WTC11 (cell line): Measurements from ENCODE around the gene HDAC8. TPM values are rescaled to one million over a fixed set of nuclear protein-coding genes. Genes with fewer than 3 reads are reported as not detected.

Source experiments
- ATAC-seq: fragments of 200-7000 bp; cut with Tn5 transposase; 2 replicates; pipeline ENCODE4 v1.10.0; 2021; ENCODE audit warnings: mild to moderate bottlenecking, moderate library complexity
- CTCF ChIA-PET: fragments of 300-600 bp; sonication (Branson Sonifier 250); formaldehyde crosslinking; loops from one replicate; lab custom pipeline; 2021; ENCODE audit warnings: antibody characterized with exemption; lab: Charles Lee
- POLR2A ChIA-PET: fragments of 350-600 bp; sonication (Branson Sonifier 250); formaldehyde crosslinking; loops from one replicate; lab custom pipeline; 2021; ENCODE audit warnings: antibody characterized with exemption; lab: Charles Lee
- DNase-seq: peaks from one replicate; pipeline ENCODE4 v3.0.0; 2021; ENCODE audit warnings: low spot score
- H3K27ac Mint-ChIP-seq: 2 replicates; pipeline ENCODE4 v1.8.0; 2021; ENCODE audit warnings: mixed read lengths
- H3K27me3 Mint-ChIP-seq: 2 replicates; pipeline ENCODE4 v1.8.0; 2021; ENCODE audit warnings: low read depth, mild to moderate bottlenecking, moderate library complexity, mixed read lengths
- H3K36me3 Mint-ChIP-seq: 2 replicates; pipeline ENCODE4 v1.8.0; 2021; ENCODE audit warnings: mixed read lengths
- H3K4me1 Mint-ChIP-seq: 2 replicates; pipeline ENCODE4 v1.8.0; 2022; ENCODE audit warnings: mixed read lengths
- H3K4me3 Mint-ChIP-seq: 2 replicates; pipeline ENCODE4 v1.8.0; 2021; ENCODE audit warnings: mild to moderate bottlenecking, moderate library complexity, mixed read lengths
- H3K9me3 Mint-ChIP-seq: 2 replicates; pipeline ENCODE4 v1.8.0; 2021; ENCODE audit warnings: mixed read lengths
- ATF1 ChIP-seq: sonication (generic); formaldehyde crosslinking; IDR thresholded peaks from 2 replicates; pipeline ENCODE4 v1.8.1; 2023; ENCODE audit warnings: mild to moderate bottlenecking, moderate library complexity, missing genetic modification reagents
- CREB1 ChIP-seq: sonication (generic); formaldehyde crosslinking; IDR thresholded peaks from 2 replicates; pipeline ENCODE4 v1.8.0; 2023; ENCODE audit warnings: mild to moderate bottlenecking, missing genetic modification reagents
- E2F1 ChIP-seq: sonication (generic); formaldehyde crosslinking; IDR thresholded peaks from 2 replicates; pipeline ENCODE4 v1.8.0; 2022; ENCODE audit warnings: mild to moderate bottlenecking, missing genetic modification reagents
- FOXJ3 ChIP-seq: sonication (generic); formaldehyde crosslinking; IDR thresholded peaks from 2 replicates; pipeline ENCODE4 v1.9.0; 2021; ENCODE audit warnings: missing genetic modification reagents, mild to moderate bottlenecking, borderline replicate concordance
- GABPB1 ChIP-seq: sonication (generic); formaldehyde crosslinking; IDR thresholded peaks from 2 replicates; pipeline ENCODE4 v1.8.1; 2023; ENCODE audit warnings: mild to moderate bottlenecking, missing genetic modification reagents
- HMGA2 ChIP-seq: fragments of 250-450 bp; sonication (Bioruptor Pico); IDR thresholded peaks from 2 replicates; pipeline ENCODE4 v1.4.0; 2021; ENCODE audit warnings: mild to moderate bottlenecking, moderate library complexity
- IRF2 ChIP-seq: sonication (generic); formaldehyde crosslinking; IDR thresholded peaks from 2 replicates; pipeline ENCODE4 v1.8.0; 2022; ENCODE audit warnings: low read depth, missing genetic modification reagents, borderline replicate concordance
- JUN ChIP-seq: sonication (generic); formaldehyde crosslinking; IDR thresholded peaks from 2 replicates; pipeline ENCODE4 v1.8.0; 2023; ENCODE audit warnings: mild to moderate bottlenecking, missing genetic modification reagents
- OVOL2 ChIP-seq: fragments of 250-450 bp; sonication (Bioruptor Pico); IDR thresholded peaks from 2 replicates; pipeline ENCODE4 v1.9.0; 2021; ENCODE audit warnings: mild to moderate bottlenecking, borderline replicate concordance
- RELA ChIP-seq: sonication (generic); formaldehyde crosslinking; IDR thresholded peaks from 2 replicates; pipeline ENCODE4 v1.8.1; 2022; ENCODE audit warnings: missing genetic modification reagents, mild to moderate bottlenecking, borderline replicate concordance
- RORB ChIP-seq: fragments of 250-450 bp; sonication (Bioruptor Pico); IDR thresholded peaks from 2 replicates; pipeline ENCODE4 v1.9.0; 2021; ENCODE audit warnings: mild to moderate bottlenecking
- TCF7 ChIP-seq: sonication (generic); formaldehyde crosslinking; IDR thresholded peaks from 2 replicates; pipeline ENCODE4 v1.8.0; 2022; ENCODE audit warnings: mild to moderate bottlenecking, low read depth, missing genetic modification reagents, moderate library complexity
- ZBTB21 ChIP-seq: sonication (generic); formaldehyde crosslinking; IDR thresholded peaks from 2 replicates; pipeline ENCODE4 v1.8.1; 2023; ENCODE audit warnings: mild to moderate bottlenecking, missing genetic modification reagents, borderline replicate concordance
- ZNF121 ChIP-seq: sonication (generic); formaldehyde crosslinking; IDR thresholded peaks from 2 replicates; pipeline ENCODE4 v1.8.0; 2023; ENCODE audit warnings: missing genetic modification reagents
- ZNF219 ChIP-seq: sonication (generic); formaldehyde crosslinking; IDR thresholded peaks from 2 replicates; pipeline ENCODE4 v1.8.0; 2023; ENCODE audit warnings: missing genetic modification reagents, mild to moderate bottlenecking, borderline replicate concordance
- ZNF232 ChIP-seq: sonication (generic); formaldehyde crosslinking; IDR thresholded peaks from 2 replicates; pipeline ENCODE4 v1.8.0; 2022; ENCODE audit warnings: mild to moderate bottlenecking, missing genetic modification reagents
- ZNF317 ChIP-seq: sonication (generic); formaldehyde crosslinking; IDR thresholded peaks from 2 replicates; pipeline ENCODE4 v1.8.1; 2023; ENCODE audit warnings: low read depth, mild to moderate bottlenecking, moderate library complexity, missing genetic modification reagents, borderline replicate concordance
- ZNF671 ChIP-seq: fragments of 250-450 bp; sonication (Bioruptor Pico); IDR thresholded peaks from 2 replicates; pipeline ENCODE4 v1.8.0; 2021; ENCODE audit warnings: mild to moderate bottlenecking
- total RNA-seq: library from RNA; stranded (reverse); gene quantifications from 3 replicates; pipeline ENCODE4 v1.2.3, GENCODE V29; 2021
- TF ChIP-seq, protein P1 (sequence below): sonication (generic); formaldehyde crosslinking; IDR thresholded peaks from 2 replicates; pipeline ENCODE4 v1.8.0; 2023; ENCODE audit warnings: missing genetic modification reagents, mild to moderate bottlenecking, borderline replicate concordance
- TF ChIP-seq, protein P2 (sequence below): sonication (generic); formaldehyde crosslinking; IDR thresholded peaks from 2 replicates; pipeline ENCODE4 v1.8.1; 2022; ENCODE audit warnings: missing genetic modification reagents, borderline replicate concordance
- TF ChIP-seq, protein P3 (sequence below): sonication (generic); formaldehyde crosslinking; conservative IDR thresholded peaks from 2 replicates; pipeline ENCODE4 v1.8.1; 2023; ENCODE audit warnings: mild to moderate bottlenecking, low read depth, missing genetic modification reagents, moderate library complexity
- TF ChIP-seq, protein P4 (sequence below): sonication (generic); formaldehyde crosslinking; IDR thresholded peaks from 2 replicates; pipeline ENCODE4 v1.8.1; 2023; ENCODE audit warnings: mild to moderate bottlenecking, missing genetic modification reagents

HDAC8 gene
- total RNA-seq, 1 experiment from 2014 or later = 22.5 TPM

- Mint-ChIP-seq H3K4me1 (peaks cover 3% of the 10 kb centered on the region; the same call in 1 of the 2 replicates), H3K9me3 (no peaks in the 10 kb centered on the region), H3K27ac (no peak overlapping the region), H3K4me3 (no peak overlapping the region), H3K36me3 (peaks cover 21% of the 10 kb centered on the region), H3K27me3 (peaks cover 2% of the 10 kb centered on the region; the same call in 1 of the 2 replicates)
- ChIA-PET POLR2A (no interaction called here), CTCF (no interaction called here)
- no peak for DNase-seq
- no peak for ATAC-seq
- TF ChIP-seq ZBTB21 (CRISPR knock-in tag) (no peak), ZNF671 (CRISPR knock-in tag) (no peak), RELA (CRISPR knock-in tag) (no peak), IRF2 (CRISPR knock-in tag) (no peak), ZNF121 (CRISPR knock-in tag) (no peak), E2F1 (no peak), TCF7 (CRISPR knock-in tag) (no peak), OVOL2 (CRISPR knock-in tag) (no peak), JUN (CRISPR knock-in tag) (no peak), GABPB1 (no peak), ZNF232 (CRISPR knock-in tag) (no peak)
- TF ChIP-seq, protein P1, sequence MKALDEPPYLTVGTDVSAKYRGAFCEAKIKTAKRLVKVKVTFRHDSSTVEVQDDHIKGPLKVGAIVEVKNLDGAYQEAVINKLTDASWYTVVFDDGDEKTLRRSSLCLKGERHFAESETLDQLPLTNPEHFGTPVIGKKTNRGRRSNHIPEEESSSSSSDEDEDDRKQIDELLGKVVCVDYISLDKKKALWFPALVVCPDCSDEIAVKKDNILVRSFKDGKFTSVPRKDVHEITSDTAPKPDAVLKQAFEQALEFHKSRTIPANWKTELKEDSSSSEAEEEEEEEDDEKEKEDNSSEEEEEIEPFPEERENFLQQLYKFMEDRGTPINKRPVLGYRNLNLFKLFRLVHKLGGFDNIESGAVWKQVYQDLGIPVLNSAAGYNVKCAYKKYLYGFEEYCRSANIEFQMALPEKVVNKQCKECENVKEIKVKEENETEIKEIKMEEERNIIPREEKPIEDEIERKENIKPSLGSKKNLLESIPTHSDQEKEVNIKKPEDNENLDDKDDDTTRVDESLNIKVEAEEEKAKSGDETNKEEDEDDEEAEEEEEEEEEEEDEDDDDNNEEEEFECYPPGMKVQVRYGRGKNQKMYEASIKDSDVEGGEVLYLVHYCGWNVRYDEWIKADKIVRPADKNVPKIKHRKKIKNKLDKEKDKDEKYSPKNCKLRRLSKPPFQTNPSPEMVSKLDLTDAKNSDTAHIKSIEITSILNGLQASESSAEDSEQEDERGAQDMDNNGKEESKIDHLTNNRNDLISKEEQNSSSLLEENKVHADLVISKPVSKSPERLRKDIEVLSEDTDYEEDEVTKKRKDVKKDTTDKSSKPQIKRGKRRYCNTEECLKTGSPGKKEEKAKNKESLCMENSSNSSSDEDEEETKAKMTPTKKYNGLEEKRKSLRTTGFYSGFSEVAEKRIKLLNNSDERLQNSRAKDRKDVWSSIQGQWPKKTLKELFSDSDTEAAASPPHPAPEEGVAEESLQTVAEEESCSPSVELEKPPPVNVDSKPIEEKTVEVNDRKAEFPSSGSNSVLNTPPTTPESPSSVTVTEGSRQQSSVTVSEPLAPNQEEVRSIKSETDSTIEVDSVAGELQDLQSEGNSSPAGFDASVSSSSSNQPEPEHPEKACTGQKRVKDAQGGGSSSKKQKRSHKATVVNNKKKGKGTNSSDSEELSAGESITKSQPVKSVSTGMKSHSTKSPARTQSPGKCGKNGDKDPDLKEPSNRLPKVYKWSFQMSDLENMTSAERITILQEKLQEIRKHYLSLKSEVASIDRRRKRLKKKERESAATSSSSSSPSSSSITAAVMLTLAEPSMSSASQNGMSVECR (CRISPR knock-in tag) = no peak
- TF ChIP-seq, protein P2, sequence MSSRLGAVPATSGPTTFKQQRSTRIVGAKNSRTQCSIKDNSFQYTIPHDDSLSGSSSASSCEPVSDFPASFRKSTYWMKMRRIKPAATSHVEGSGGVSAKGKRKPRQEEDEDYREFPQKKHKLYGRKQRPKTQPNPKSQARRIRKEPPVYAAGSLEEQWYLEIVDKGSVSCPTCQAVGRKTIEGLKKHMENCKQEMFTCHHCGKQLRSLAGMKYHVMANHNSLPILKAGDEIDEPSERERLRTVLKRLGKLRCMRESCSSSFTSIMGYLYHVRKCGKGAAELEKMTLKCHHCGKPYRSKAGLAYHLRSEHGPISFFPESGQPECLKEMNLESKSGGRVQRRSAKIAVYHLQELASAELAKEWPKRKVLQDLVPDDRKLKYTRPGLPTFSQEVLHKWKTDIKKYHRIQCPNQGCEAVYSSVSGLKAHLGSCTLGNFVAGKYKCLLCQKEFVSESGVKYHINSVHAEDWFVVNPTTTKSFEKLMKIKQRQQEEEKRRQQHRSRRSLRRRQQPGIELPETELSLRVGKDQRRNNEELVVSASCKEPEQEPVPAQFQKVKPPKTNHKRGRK (CRISPR knock-in tag) = no peak
Observed at GRCh38 chrX:72569786-72570185, 2.9 kb downstream of the HDAC8 start.

DNA sequence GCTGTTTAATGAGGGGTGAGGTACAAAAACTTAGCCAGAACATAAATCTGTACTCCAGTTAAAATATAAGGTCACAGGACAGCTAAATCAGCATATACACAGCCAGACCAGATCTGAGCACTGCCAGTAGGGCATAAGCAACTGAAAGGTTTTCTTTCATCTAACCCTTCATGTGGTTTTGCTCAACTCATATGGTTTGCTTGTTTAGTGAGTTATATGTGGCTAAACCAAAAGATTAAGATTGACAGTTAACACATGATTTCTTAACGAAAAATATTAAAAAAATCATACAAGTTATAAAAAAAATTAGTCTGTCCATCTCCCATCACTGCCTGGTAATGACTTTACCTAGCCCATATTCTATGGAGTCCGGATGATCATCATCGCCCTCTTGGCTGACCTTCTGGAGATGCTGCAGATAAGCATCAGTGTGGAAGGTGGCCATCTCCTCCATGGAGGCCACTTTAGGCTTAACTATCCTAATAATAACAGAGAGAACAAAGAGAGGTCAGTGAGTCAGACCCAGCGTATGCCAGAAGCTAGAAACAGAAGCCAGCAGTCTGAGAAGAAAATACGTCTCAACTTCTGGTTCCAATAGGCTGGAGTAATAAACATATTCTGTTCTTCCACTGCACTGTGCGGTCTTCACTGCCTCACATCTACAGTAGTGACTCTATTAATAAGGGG, 4.1 kb downstream of the HDAC8 start:
- ATAC-seq = no peak
- Mint-ChIP-seq H3K4me3 (no peak overlapping the region), H3K36me3 (peaks cover 25% of the 10 kb centered on the region), H3K9me3 (no peaks in the 10 kb centered on the region), H3K4me1 (peaks cover 3% of the 10 kb centered on the region; the same call in 1 of the 2 replicates), H3K27me3 (no peaks in the 10 kb centered on the region), H3K27ac (no peak overlapping the region)
- POLR2A ChIA-PET = no interaction called here
- no peak for DNase-seq
- CTCF ChIA-PET = interaction anchor here (1.0 kb wide), 1 partner anchor 14 kb away, joined by 3 read pairs; no protein-coding TSS in a partner anchor
- TF ChIP-seq FOXJ3 (CRISPR knock-in tag) (no peak), ATF1 (CRISPR knock-in tag) (no peak), HMGA2 (CRISPR knock-in tag) (no peak), ZNF219 (CRISPR knock-in tag) (no peak), CREB1 (CRISPR knock-in tag) (no peak), ZNF317 (CRISPR knock-in tag) (no peak), RORB (CRISPR knock-in tag) (no peak)
- TF ChIP-seq, protein P2 (CRISPR knock-in tag) = no peak
- TF ChIP-seq, protein P3, sequence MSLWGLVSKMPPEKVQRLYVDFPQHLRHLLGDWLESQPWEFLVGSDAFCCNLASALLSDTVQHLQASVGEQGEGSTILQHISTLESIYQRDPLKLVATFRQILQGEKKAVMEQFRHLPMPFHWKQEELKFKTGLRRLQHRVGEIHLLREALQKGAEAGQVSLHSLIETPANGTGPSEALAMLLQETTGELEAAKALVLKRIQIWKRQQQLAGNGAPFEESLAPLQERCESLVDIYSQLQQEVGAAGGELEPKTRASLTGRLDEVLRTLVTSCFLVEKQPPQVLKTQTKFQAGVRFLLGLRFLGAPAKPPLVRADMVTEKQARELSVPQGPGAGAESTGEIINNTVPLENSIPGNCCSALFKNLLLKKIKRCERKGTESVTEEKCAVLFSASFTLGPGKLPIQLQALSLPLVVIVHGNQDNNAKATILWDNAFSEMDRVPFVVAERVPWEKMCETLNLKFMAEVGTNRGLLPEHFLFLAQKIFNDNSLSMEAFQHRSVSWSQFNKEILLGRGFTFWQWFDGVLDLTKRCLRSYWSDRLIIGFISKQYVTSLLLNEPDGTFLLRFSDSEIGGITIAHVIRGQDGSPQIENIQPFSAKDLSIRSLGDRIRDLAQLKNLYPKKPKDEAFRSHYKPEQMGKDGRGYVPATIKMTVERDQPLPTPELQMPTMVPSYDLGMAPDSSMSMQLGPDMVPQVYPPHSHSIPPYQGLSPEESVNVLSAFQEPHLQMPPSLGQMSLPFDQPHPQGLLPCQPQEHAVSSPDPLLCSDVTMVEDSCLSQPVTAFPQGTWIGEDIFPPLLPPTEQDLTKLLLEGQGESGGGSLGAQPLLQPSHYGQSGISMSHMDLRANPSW = no peak
- TF ChIP-seq, protein P4, sequence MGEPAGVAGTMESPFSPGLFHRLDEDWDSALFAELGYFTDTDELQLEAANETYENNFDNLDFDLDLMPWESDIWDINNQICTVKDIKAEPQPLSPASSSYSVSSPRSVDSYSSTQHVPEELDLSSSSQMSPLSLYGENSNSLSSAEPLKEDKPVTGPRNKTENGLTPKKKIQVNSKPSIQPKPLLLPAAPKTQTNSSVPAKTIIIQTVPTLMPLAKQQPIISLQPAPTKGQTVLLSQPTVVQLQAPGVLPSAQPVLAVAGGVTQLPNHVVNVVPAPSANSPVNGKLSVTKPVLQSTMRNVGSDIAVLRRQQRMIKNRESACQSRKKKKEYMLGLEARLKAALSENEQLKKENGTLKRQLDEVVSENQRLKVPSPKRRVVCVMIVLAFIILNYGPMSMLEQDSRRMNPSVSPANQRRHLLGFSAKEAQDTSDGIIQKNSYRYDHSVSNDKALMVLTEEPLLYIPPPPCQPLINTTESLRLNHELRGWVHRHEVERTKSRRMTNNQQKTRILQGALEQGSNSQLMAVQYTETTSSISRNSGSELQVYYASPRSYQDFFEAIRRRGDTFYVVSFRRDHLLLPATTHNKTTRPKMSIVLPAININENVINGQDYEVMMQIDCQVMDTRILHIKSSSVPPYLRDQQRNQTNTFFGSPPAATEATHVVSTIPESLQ = no peak
